HG03575 (cell line): ENCODE results near the gene LMAN1L.

Experiments
- ATAC-seq: cut with Tn5 transposase; IDR thresholded peaks from one replicate; pipeline ENCODE4 v1.9.1; 2021; ENCODE audit not compliant: unreplicated experiment, insufficient number of reproducible peaks, low FRiP score; ENCODE audit errors: extremely low read depth

The LMAN1L gene

DNA sequence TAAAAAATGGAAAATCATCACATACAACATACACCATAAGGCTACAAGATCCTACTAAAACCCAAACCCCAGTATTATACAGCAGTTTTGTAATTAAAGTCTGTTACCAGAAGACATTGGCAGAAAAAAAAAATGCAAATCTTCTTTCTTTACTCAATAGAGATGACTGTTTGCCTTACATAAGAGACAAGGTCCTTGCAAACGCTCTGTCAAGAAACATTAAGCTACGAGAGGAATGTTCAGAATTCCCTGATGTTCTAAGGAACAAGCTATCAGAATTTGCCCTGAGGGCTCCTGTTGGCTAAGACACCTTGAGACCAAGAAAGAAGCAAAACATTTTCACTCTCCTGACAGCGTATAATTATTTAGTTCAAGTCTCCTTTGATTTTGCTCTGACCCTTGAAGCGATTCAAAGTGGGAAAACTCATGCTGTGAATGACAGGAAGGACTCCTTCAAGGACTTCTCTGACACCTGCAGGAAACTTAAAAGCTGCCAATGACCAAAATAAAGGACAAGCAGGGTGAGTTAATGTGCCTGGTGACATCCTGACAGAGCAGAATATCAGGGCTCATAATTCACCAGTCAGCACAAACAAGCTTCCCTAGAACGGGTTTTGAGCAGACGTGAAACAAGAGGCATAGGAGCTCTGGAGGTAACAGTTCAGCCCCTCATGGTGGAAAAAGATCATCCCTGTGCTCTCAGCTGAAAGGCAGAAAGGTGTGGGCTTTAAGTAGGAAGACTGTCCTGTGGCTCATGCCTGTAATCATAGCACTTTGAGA, 58.0 kb downstream of the LMAN1L start:
- ATAC-seq = no peak

DNA sequence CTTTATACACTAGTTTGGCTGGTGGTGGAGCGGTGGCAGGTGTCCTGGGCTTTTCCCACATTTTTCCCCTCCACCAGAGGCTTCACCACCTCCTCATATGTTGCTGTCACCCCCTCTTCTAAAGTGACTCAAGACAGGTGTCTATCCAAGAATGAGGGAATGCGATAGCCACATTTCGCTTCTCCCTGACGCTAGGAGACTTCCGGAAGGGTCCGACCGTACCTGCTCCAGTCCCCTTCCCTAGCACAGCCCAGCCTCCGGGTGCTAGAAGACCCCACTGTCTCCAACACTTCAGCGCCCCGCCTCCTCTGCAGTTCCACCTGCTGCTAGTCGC, 60.0 kb downstream of the LMAN1L start:
- no peak for ATAC-seq

DNA sequence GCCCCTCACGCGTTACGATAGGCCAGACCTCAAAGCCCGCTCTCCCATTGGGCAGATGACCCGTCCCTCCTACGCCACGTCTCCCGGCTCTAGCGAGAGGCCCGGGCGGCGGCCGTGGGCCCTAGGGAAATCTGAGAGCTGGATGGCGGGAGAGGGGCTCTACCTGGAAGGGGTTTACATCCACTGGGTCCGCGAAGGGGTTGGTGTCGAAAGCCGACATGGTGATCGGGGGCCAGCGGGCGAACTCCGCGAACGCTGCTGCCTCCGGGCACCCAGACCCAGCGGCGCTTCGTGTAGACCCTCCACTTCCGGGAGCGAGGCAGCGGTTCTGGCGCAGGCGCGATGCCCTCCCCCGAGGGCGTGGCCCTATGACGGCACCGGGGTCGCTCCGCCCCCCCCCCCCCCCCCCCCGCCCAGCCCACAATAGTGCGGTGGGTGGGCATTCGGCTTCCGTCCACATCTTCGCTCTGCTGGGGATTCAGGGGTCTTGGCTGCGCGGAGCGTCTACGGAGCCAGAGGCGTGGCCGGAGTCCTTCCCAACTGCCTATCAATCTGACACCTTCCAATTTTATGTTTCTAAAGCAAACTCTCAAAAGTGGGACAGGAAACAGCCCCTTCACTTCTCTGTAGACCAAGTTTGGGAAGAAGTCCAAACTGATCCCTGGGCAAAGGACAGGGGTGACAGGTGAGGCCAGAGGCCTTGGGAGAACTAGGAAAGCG, 60.6 kb downstream of the LMAN1L start, which contains the start of gene SCAMP2:
TSS of gene SCAMP2 (minus strand) at position 330 of the 720 bp plus-strand sequence. CDS start at position 220, 110 bp downstream.
- peak; percentile 36 for ATAC-seq

DNA sequence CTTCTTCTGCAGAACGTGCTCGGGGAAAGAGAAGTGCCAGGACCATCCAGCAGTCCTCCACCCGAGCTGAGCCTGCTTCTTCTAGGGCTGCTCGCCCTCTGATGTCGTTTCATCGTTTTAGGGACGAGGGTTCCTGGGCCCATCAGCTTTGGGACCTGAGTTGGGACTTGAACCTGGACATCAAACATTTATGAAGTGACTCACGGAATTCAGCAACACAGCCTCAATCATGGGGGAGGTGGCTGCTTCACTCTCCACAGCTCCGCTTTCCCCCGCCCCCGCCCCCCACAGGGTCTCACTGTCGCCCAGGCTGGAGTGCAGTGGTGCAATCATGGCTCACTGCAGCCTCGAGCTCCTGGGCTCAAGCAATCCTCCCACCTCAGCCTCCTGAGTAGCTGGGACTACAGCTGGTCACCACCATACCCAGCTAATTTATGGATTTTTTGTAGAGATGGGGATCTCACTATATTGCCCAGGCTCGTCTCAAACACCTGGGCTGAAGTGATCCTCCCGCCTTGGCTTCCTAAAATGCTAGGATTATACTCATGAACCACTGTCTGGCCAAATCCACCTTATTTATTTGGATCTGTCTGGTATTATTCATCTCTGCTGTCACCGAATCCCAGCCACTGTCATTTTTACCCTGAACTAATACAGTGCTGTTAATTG, 61.3 kb downstream of the LMAN1L start:
- ATAC-seq = no peak
